GM19043 (cell line): ENCODE results near the gene ALG1L2.
"Not testable (repeated sequence)": the region's sequence is repeated elsewhere in the genome, so short reads cannot be mapped to it uniquely, and the experiment has no call there.

ENCODE experiments used
- ATAC-seq: cut with Tn5 transposase; IDR thresholded peaks from one replicate; pipeline ENCODE4 v1.9.1; 2021; ENCODE audit warnings: low read depth; ENCODE audit not compliant: unreplicated experiment

Gene ALG1L2

GRCh38 chr3:130081351-130081881 is at the start of gene ALG1L2:
Gene ALG1L2, plus strand, starts transcription at chr3:130081831. Its CDS starts 186 bp downstream, at chr3:130082017.
- ATAC-seq = no peak

GRCh38 chr3:130037126-130037815 is 44.4 kb upstream of the ALG1L2 start:
- ATAC-seq = not testable (repeated sequence)

GRCh38 chr3:130042736-130043135 is 38.9 kb upstream of the ALG1L2 start:
- not testable (repeated sequence) for ATAC-seq

- not testable (repeated sequence) for ATAC-seq
Observed at GRCh38 chr3:130043658-130044057, 38.0 kb upstream of the ALG1L2 start.

- ATAC-seq = no peak
Observed at GRCh38 chr3:130044370-130044769, 37.3 kb upstream of the ALG1L2 start.

GRCh38 chr3:130048726-130049125 is 32.9 kb upstream of the ALG1L2 start:
- ATAC-seq = no peak

- not testable (repeated sequence) for ATAC-seq
Observed at GRCh38 chr3:130052366-130052765, 29.3 kb upstream of the ALG1L2 start.

GRCh38 chr3:130052965-130053364 is 28.7 kb upstream of the ALG1L2 start:
- ATAC-seq = not testable (repeated sequence)

GRCh38 chr3:130057536-130058266 is 23.9 kb upstream of the ALG1L2 start:
- ATAC-seq = not testable (repeated sequence)

- ATAC-seq = not testable (repeated sequence)
Observed at GRCh38 chr3:130058267-130058657, 23.4 kb upstream of the ALG1L2 start.

- not testable (repeated sequence) for ATAC-seq
Observed at GRCh38 chr3:130058716-130059115, 22.9 kb upstream of the ALG1L2 start.

- not testable (repeated sequence) for ATAC-seq
Observed at GRCh38 chr3:130059162-130059561, 22.5 kb upstream of the ALG1L2 start.

GRCh38 chr3:130073582-130073981 is 8.0 kb upstream of the ALG1L2 start:
- no peak for ATAC-seq

GRCh38 chr3:130077636-130078035 is 4.0 kb upstream of the ALG1L2 start:
- no peak for ATAC-seq

- not testable (repeated sequence) for ATAC-seq
Observed at GRCh38 chr3:130083363-130084090, 1.9 kb downstream of the ALG1L2 start.

GRCh38 chr3:130084436-130084980 is 2.9 kb downstream of the ALG1L2 start:
- no peak for ATAC-seq

GRCh38 chr3:130085881-130086280 is 4.2 kb downstream of the ALG1L2 start:
- ATAC-seq = no peak

GRCh38 chr3:130086628-130087027 is 5.0 kb downstream of the ALG1L2 start:
- ATAC-seq = not testable (repeated sequence)

- no peak for ATAC-seq
Observed at GRCh38 chr3:130088061-130088460, 6.4 kb downstream of the ALG1L2 start.

- ATAC-seq = not testable (repeated sequence)
Observed at GRCh38 chr3:130090681-130091080, 9.1 kb downstream of the ALG1L2 start.

GRCh38 chr3:130091958-130092357 is 10.3 kb downstream of the ALG1L2 start:
- no peak for ATAC-seq
